Measurements from ENCODE around the gene ARFGAP1. TPM values are rescaled to one million over a fixed set of nuclear protein-coding genes. Genes with fewer than 3 reads are reported as not detected.

ARFGAP1 gene
- total and polyA plus RNA-seq, 2 of the 8 experiments (the other 6 are each of a cell fraction or from before 2014, with no cell fraction given) = 93.7 to 100 TPM

DNA sequence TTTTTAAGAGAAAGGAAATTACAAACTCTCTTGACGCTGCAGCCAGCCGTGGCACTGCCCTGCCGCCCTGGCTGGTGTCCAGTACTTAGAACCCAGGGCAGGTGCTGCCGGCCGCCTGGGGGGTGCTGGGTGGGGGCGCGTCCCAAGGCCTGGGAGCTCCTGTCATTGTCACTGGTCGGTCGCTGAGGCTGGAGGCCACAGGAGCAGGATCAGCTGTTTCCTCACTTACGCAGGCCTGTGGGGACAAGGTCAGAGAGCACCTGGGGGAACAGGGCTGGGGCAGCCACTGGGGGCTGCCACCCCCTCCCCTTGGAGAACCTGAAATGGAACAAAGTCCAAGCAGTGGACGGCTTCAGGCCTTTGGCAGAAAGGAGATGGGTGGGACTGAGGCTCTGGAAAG is 31.3 kb upstream of the ARFGAP1 start (continued):
- no peak for TF ChIP-seq CTCF (IDR thresholded peaks at IDR 0.05; ENCODE audit: control extremely low read depth in 1 of 3, insufficient read depth in 1 of 3, low read depth in 1 of 3, low read length in 3 of 3)
- TF ChIP-seq BACH1 (IDR thresholded peaks at IDR 0.05; ENCODE audit: low read length) = no peak
